Kidney tubule cell (primary cell): ENCODE data around the gene POLL.
"Not testable (repeated sequence)": the region's sequence is repeated elsewhere in the genome, so short reads cannot be mapped to it uniquely, and the experiment has no call there.

ENCODE experiments used
- DNase-seq: peaks from one replicate; pipeline ENCODE4 v3.0.0-alpha.2; 2018; ENCODE audit warnings: low spot score

Gene POLL

DNA sequence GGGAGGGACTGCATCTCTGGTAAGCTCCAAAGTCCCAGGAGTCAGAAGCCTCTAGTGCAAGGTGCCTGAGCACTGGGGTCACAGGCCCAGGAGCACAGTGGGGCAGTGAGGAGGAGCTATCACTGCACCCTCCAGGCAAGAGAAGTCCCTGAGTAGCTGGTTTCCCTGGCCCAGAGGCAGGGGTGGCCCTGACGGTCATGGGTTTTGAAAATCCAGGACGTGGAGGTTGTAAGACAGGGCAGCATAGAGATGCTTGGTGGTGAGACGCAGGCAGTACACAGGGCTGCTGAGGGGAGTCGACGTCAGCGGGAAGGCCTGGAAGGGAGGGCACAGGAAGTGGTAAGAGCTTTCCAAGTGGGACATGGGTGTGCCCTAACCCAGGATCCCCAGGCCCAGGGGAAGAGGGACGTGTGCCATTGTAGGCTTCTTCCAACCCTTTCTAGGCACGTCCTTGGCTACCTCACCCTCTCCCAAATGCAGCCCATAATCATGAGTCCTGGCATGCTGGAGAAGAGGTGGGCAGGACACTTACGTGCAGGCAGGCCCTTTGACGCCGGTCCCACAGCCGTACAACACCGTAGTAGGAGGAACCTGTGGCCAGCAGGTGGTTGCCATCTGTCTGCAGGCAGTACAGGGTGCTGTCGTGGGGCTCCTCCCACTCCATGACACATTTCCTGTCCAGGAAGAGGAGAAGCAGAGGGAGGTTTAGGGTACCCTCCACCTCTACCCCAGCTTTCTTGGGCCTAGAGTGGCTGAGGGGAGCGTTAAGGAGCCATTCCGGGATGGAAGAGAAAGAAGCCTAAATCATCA is 23.2 kb upstream of the POLL start:
- no peak for DNase-seq

DNA sequence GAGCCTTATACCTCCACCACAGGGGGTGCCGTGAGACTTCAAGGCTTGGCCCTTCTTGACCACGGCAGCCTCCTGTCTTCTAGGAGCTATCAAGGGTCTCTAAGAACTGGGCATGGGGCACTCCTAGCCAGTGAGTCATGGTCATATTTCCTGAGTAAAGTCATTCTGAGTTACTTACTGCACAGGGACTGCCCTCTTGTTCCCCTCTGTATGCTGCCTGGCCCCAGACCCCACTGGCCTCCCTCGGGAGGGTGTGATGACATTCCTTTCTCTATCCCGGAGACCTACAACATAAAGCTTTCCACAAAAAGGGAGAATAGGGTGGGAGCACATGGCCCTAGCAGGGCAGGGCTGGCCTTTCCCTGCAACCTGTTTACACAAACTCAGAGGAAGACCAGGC is 21.4 kb upstream of the POLL start:
- DNase-seq, result no peak

DNA sequence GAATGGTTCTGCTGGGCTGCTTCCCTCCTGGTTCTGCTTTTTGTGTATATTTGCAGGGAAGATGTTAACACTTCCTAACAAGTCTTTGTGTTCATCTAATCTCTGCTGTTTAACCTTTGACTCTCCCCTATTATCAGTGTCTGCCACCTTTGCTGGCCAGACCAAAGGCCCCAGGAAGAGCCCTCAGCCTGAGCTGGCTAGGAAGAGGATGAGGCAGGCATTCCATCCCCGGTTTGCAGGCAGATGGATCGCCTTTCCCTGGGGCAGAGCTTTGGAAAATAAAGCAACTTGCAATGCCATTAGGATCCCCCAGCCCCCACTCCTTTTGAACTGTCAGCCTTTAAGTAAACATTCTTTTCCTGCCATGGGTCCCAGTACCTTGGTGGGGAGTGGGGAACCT is 19.1 kb upstream of the POLL start:
- no peak for DNase-seq

DNA sequence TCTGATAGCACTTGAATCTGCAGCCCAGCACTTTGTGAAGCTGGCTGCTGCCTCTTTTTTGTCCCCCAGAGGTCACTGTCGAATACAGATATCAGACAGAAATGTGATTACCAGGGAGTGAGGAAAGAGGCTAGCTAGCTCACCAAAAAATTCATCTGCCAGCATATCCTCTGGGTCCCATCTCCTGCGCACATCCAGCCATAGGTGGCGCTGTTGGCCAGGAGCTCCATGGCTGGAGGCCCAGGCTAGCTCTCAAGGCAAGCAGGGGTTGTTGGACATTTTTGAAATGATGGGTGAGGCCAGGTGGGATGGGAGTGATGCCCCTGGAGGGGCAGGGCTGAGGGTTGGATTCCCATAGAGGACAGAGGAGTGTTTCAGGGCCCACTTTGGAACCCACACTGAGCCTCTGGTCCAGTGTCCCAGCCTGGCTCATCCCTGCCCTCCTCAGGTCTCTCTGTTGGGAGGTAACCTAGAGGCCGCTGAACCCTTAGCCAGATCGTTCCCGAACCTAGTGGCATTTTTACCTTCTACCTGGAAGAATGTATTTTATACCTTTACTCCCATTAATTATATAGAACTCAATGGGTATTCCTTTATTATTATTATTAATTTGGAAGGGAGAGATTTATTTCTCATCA is 14.8 kb upstream of the POLL start:
- peak; percentile 75 for DNase-seq

DNA sequence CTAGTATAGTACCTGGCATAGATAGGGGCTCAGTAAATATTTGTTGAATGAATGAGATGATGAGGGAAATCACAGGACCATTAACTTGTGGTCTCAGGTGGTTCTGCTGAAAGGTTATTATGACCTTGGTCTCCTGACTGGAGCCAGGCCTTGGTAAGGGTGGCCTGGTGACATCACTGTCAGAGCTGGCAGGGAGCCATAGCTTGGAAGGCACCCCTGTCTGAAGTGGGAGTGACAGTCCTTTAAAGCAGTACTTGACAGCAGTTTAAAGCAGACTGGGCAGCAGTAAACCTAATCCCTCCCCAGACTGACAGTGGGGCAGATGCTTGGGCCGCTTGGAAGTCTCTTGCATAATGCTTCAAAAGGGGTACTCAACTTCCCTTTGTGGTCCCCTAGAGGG is 13.5 kb upstream of the POLL start:
- peak; percentile 13 for DNase-seq

- DNase-seq, result no peak
These were observed 9.2 kb upstream of the POLL start for GRCh38 chr10:101597091-101597900.

GRCh38 chr10:101595591-101596433 is 7.8 kb upstream of the POLL start:
- DNase-seq, result no peak

DNA sequence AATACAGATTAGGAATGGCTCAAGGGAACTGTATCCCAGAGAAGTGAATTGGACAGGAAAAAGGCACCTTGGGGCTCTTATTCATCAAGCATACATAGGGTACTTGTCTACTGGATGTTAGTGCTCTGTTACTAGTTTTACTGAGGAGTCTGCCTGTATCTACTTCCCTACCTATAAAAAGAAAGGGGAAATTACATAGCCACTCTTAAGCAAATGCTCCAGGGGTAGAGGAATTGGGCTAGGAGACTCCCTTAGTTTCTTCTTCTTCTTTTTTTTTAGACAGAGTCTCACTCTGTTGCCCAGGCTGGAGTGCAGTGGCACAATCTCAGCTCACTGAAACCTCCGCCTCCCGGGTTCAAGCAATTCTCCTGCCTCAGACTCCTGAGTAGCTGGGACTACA is 5.3 kb upstream of the POLL start:
- not testable (repeated sequence) for DNase-seq

DNA sequence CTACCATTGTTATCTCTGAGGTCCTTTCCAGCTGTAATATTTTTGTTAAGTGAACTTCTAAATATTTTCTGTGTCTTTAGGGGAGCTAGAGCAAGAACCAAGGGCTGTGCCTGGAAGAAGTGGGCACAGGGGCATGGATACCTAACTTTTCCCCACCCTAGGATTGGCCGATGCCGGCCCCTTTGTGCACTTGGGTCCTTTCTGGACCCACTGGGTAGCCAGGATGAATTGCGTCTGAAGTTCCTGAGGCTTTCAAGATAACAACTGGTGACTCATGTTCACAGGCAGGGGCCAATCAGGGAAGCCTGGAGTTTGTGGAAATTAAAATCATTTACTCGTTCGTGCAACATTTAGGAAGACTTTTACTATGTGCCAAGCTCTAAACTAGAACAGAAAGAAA is 822 bp upstream of the POLL start:
- DNase-seq, result peak; percentile 42

- DNase-seq, result no peak
These were observed 2.2 kb downstream of the POLL start for GRCh38 chr10:101585841-101586240.

DNA sequence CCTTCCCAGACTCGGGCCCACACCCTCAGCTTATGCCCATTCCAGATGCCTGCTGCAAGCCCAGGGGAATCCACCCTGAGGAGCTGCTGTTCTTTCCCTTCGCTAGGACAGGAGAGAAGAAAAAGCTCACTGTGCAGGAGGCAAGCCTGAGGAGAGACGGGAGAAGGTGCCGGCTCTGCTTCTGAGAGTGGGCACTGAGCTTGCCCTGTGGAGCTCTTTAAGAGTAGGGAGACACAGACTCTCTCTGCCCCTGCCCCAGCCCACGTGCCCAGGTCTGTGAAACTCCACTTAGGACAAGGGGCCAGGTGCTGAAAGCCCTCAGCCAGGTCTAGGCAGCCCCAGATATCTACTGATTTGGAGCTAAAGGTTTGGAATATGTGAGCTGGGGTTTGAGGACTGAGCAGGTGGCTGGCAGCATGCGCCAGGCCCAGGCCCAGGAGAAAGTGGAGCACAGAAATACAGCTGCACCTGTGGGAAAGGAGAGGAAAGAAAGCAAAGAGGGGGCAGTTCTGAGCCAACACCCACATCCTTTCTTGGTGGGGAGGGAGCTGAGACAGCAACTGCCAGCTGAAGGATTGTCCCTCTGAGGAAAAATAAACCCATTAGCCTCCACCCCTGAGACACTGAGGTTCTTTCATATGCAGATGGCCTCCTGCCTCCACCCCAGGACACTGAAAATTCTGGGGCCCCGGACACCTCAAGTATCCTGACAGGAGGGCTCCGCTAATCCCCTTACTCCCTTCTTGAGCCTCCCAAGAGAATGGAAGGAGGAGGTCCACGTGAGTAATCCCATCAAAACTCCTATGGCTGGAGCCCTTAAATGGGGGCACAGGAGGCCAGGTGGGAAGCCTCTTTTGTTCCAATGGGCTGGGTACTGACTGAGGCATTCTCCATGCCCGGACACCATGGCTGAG is 7.3 kb downstream of the POLL start:
- DNase-seq, result no peak

- no peak for DNase-seq
These were observed 8.6 kb downstream of the POLL start for GRCh38 chr10:101579516-101579870.

- DNase-seq, result no peak
These were observed 9.1 kb downstream of the POLL start for GRCh38 chr10:101578803-101579515.

GRCh38 chr10:101578192-101578591 is 9.9 kb downstream of the POLL start:
- no peak for DNase-seq

GRCh38 chr10:101577121-101577871 is 10.8 kb downstream of the POLL start:
- DNase-seq, result no peak

DNA sequence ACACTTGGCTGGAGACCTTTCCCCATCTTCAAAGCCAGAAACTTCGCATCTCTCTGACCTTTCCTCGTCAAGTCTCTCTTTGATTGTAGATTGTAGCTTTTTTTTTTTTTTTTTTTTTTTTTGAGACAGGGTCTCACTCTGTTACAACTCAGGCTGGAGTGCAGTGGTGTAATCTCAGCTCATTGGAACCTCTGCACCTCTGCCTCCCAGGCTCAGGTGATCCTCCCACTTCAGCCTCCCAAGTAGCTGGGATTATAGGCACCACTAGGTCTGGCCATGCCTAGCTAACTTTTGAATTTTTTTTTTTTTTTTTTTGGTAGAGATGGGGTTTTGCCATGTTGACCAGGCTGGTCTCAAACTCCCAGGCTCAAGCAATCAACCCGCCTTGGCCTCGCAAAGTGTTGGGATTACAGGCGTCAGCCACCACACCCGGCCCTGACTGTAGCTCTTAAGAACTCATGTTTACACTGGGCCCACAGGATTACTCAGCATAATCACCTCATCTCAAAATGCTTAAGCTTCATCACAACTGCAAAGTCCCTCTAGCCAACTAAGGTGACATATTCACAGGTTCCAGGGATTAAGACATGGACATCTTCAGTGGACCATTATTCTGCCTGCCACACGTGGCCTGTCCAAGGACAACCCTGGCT is 11.7 kb downstream of the POLL start:
- peak; percentile 16 for DNase-seq

DNA sequence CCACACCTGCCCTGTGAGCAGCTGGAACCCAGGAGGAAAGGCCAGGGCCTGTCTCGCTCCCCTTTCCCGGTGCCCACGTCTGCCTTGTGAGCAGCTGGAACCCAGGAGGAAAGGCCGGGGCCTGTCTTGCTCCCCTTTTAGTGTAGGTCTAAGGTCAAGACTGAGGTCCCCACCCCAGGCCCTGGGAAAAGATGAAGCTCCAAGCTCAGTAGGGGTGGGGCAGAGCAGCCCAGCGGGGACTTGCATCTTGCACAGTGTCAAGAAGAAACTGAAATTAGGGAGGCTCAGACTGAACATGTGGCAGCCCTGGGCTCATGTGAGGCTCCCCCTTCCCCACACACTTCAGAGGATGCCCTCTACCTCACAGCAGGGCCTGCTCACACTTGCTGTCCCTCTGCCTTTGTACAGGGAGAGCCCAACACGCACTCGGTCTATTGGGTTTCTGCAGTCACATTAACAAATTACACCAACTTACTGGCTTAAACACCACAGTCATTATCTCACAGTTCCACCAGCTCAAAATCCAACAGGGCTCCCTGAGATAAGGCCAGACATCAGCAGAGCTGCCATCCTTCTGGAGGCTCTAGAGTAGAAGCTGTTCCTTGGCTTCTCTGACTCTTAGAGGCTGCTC is 12.4 kb downstream of the POLL start:
- no peak for DNase-seq

GRCh38 chr10:101575091-101575490 is 13.0 kb downstream of the POLL start:
- no peak for DNase-seq
